HG02938 (cell line): ENCODE results near the gene USP15.

Experiments used
- ATAC-seq: cut with Tn5 transposase; IDR thresholded peaks from one replicate; pipeline ENCODE4 v1.9.1; 2021; ENCODE audit warnings: mild to moderate bottlenecking, moderate library complexity; ENCODE audit not compliant: unreplicated experiment

USP15 gene

DNA sequence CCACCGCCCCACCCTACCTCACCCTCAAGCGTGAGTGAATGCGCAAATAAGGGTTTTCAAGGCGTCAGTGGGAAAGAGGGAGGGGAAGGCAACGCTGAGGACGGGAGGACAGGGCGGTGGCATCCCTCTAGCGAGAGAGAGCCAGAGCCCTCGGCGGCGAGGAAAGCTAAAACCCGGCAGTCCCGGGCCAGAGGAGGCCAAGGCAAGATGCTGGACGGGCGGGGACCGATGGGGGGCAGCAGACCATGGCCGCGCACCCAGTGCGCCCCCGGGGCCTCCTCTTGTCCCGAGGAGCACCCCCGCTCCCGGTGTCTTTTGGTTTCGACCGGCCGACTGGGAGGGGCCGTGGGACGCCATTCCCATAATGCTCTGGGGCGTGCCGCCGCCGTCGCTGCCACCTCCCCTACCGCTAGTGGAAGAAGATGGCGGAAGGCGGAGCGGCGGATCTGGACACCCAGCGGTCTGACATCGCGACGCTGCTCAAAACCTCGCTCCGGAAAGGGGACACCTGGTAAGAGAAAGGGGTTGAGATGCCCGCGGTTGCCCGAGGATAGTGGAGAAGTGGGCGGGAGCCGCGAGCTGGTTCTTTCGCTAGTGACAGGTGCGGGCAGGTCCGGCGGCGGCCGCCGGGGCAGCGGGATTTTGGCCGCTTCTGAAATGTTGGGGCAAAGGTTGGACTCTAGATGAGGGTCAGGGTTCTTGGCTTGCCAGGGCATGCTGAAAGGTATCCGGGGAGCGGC is at the start of gene USP15:
USP15 (plus strand) TSS at position 412 of the 740 bp plus-strand sequence; CDS start at position 423, 11 bp downstream.
- peak; percentile 71 for ATAC-seq

DNA sequence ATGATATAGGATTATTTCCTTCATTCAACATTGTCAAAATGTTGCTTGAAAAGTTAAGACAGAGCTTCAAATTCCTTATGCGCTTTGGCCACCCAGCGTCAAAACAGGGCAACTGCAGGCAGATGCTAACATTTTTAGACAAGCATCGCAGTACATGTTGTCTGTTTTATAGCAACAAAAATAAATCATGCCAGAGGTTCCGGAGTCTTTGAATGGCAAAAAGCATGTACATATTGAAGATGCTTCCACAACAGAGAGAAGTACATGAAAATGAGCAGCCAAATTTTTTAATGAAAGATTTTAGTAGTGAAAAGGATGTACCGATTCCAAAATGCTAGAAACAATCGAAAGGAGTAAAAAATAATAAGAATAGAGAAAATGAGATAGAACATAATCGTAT is 49.8 kb upstream of the USP15 start:
- peak; percentile 85 for ATAC-seq

DNA sequence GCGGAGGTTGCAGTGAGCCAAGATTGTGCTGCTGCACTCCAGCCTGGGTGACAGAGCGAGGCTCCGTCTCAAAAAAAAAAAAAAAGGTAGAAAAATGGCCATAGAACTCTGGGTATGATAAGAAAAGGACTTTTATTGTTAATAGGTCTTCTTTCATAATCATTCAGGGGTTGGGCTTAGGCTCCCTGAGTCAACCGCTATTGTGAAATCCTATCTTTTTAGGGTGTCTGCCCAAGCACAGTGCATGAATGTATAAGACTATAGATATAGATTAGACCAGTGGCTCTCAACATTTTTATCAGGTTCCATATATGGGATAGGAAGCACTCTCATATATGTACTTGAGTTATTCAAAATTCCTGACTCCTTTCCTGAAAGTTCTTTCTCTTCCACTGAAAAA is 48.7 kb upstream of the USP15 start:
- ATAC-seq, result no peak

DNA sequence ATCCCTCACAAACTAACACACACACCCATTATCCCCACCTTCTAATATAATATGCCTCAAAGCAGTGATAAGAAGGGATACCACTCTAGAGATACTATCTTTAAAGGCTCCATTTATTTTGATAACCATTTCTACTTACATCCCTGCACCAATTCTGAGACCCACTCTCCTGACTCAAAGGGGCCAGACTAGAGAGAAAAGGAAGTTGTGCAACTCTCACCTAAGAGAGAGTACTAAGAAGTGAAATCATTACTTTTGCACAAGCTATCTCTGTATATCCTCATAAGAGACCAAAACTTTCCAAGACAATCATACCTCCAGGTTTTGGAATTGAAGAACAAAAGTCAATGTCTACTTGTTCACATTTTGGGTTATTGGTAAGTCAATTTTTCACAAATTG is 45.4 kb upstream of the USP15 start:
- no peak for ATAC-seq

DNA sequence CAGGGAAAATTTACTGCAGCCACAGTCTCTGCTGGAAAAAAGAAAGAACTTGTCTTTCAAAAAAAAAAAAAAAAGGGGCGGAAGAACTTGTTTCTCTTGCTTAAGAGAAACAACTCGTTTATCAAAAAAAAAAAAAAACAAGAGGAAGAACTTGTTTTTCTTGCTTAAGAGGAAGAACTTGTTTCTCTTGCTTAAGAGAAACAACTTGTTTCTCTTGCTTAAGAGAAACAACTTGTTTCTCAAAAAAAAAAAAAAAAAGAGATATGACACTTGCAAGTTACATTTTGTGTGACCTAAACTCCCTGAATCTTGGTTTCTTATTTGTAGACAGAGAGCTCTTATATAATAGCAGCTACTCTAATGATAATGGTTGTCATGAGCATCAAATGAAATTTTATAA is 44.7 kb upstream of the USP15 start:
- ATAC-seq, result no peak

DNA sequence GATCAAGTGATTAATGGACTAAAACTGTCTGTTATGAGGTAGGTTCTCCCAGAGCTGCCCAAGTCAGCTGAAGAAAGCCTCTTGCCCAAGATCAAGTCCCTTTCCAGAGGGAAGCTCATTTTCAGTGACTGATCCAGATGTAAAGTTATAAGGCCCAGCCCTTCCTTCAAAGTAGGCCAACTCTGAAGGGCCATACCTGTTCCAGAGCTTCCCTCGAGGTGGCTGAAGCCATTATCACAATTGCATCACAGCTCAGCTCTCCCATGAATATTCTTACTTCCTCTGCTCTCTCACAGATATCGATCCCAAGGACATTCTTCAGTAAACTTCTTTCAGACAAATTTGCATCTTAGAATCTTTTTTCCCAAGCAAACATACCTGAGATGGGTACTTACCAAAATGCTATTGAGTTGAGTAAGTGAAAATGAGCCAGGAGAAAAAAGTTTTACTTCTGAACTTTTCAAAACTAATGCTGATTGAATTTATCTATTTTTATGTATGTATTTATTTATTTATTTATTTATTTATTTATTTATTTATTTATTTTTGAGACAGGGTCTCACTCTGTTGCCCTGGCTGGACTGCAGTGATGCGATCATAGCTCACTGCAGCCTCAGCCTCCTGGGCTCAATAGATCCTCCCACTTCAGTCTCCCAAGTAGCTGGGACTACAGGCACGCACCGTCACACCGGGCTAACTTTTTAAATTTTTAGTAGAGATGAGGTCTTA is 42.6 kb upstream of the USP15 start:
- ATAC-seq, result no peak

DNA sequence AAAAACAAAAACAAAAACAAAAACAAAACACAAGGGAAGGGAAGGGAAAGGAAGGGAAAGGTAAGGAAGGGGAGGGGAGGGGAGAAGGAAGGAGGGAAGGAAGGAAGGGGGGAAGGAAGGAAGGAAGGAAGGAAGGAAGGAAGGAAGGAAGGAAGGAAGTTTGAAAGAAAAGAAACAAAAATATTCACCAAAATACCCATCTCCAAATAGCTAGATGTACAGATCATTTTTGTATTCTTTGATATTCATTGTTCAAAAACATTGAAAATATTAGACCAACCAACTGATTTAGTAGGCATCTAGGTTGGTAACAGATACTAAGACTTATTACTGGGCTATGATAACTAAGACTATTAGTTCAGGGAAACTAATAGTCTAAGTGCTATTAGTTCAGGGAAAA is 39.1 kb upstream of the USP15 start:
- ATAC-seq, result no peak

DNA sequence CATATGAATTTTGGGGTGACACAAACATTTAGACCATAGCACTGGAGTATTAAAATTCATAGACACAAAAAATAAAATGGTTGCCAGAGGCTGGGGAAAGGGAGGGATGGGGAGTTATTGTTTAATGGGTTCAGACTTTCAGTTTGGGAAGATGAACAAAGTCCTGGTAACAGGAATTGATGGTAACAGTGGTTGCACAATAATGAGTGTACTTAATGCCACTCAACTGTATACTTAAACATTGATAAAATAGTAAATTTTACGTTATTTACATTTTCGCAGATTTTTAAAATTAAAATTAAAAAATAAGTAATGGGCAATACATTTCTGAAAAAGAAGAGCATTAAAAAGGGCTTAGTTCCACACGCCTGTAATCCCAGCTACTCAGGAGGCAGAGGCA is 35.6 kb upstream of the USP15 start:
- no peak for ATAC-seq

DNA sequence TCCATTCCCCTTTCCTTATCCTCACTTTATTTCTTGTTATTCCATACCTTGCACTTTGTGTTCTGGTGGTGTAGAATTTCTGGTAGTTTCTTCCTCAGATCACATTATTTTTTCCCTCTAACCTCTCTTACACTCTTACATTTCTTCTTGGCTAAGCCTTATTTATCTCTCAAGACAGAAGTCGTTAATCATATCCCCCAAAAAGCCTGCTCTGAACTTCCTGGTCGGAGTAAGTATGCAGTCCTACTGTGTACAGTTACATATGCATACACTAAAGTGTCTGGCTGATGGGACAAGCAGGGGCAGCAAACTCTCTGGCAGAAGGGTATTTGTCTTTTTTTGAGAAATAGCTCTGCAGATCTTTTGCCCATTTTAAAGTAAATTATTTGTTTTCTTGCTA is 33.1 kb upstream of the USP15 start:
- ATAC-seq, result no peak

DNA sequence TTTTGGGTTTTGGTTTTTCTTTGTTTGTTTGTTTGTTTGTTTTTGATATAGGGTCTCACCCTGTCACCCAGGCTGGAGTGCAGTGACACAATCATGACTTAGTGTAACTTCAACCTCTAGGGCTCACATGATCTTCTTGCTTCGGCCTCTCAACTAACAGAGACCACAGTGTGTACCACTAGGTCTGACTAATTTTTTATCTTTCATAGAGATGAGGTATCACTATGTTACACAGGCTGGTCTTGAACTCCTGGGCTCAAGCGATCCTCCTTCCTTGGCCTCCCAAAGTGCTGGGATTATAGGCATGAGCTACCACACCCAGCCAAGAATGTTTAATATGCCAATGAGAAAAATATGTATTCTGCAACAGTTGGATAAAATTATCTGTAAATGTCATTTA is 29.6 kb upstream of the USP15 start:
- ATAC-seq, result no peak

DNA sequence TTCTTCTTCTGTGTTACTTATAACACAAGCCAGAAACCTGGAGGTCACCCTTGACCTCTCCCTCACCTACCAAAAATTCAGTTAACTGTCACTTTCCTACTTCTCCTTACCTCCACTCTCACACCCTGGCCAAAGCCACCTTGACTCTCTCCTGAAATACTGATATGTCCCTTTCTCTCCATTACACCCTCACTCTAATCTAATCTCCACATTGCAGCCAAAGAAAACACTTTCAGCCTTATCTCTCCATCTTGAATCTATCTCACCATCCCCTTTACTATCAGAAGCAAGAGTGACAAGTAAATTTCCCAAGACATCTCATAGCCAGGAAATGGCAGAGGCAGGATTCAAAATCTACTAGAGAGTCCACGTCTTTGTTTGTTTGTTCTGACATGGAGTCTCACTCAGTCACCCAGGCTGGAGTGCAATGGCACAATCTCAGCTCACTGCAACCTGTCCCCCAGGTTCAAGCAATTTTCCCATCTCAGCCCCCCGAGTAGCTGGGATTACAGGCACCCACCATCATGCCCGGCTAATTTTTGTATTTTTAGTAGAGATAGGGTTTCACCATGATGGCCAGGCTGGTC is 28.0 kb upstream of the USP15 start:
- no peak for ATAC-seq

DNA sequence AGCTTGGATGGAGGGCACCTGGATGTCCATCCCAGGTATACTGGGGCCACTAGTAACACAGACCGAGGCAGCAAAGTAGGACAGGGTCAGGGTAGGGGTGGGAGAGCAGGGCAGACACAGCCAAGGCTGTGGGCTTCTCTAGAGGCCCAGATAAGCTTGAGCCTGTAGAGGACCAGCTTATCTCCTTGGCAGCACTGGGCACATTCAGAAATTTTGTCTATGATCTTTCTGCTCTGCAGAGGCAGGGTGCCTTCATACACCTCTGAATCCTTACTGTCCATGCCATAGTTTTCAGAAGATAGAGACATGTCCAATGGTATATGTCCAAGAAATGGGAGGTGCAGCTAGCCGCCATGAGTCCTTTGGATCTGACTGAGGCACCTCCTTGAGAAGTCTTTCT is 26.4 kb upstream of the USP15 start:
- ATAC-seq, result no peak

DNA sequence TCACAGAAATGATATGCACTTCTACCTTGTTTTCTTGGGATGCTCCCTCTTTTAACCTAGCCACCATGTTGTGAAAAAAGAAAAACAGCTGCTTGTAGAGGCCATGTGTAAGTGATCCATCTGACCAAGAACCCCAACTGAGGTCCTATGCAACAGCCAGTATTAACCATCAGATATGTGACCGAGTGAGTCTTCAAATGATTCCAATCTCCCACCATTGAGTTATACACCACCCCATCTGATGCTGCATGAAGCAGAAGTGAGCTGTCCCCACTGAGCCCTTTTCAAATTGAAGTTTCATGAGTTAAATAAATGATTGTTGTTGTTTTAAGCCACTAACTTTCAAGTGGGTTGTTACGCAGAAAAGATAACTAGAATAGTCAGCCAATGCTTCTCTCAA is 20.6 kb upstream of the USP15 start:
- no peak for ATAC-seq

DNA sequence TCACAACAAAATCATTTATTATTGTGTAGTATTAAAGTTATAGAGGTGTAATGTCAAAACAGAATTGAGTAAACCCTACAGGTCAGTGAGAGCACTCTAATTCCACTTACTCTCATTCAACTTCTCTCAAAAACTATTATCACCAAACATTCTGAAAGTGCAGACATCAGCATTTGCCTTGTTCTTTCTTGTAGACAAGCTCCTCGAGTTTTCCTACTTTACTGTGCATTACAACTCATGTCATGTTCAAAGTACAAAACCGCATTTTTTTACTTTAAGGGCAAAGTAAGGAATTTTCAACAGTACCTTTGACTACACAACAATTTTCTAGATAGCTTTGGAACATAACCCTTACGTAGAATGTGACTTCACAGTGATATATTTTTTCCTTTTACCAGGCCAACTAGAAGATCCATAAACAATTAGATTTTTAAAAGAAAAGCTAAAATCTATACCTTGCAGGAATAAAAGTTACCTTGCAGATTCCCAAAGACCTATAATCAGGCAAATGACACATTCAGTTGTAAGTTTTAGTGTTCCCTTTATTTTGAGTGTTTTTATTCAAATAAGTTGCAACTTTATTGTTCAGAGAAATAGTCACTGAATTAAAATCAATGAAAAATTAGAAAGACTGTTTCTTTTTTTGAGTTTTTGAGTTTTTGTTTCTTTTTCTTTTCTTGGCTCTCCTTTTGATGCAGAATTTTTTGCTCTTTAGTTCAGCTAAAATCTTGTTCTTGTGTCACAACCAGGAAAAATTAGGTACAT is 12.7 kb upstream of the USP15 start:
- ATAC-seq, result no peak

DNA sequence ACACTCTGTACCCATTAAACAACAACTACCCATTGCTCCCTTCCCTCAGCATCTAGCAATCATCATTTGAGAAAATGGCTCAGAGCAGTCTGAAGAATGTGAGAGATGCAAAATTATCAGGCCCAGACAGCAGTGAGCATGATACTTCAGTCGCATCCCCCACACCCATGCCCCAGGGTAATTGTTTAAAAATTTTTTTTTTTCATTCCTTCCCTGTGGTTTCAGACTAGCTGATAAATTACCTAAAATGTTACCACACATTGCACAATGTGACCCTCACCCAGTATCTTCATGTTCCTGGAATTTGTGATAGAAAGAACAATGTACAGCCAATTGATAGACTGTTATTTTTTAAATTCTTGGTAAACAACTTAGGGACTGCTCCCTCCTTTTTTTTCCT is 11.3 kb upstream of the USP15 start:
- ATAC-seq, result no peak

DNA sequence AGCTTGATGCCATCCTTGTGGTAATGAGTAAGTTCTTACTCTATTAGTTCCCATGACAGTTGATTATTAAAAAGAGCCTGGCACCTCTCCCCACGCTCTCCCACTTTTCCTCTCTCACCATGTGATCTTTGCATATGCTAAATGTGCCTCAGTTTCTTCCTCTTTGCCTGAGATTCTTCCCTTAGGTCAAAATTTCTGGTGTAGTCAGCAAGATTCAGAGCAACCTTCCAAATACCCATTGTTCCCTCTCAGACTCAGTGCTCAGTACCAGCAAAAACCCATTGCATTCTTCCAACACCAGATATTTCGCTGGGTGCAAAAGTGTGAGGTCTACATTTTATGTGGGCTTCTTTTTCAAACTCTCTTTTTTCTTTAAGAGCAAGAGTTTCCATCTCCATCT is 10.8 kb upstream of the USP15 start:
- no peak for ATAC-seq

DNA sequence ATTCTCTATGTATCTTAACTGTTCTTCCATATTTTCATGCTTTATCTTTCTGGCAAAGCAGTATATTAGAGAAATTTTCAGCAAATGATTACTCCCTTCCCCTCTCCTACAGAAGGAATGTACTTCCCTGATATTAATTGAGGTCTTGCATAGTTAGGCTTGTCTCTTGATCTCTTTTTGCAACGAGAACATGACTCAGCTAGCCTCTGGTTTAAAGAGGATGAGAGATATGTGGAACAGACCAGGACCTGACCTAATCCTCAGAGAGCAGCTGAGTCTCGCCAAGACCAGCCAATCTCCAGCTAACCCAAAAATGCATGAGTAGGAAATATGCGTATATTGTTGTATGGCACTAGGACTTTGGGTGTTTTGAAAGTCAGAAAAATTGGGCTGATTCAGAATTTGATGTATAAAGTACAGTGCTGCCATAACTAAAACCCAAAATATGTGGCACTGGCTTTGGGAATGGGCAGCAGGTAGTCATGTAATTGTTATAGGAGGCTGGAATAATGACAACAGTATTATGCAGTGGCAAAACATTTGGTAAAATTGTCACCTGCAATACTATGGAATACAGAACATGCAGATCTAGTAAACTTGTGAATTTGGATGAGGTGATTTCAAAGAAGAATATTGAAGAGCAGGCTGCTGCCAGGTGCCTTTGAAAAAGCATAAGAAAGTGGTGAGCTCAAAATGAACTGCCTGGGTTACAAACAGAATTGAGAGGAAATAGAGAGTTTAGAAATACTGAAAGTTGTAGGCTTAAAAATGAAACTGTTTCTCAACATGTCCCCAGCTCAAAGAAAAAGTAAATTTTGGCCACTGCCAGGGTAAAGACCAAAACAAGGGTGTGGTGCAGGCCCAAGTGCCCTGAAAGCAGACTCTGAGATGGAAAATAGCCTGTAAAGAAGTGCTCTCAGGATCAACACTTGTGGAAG is 9.3 kb upstream of the USP15 start:
- ATAC-seq, result peak; percentile 94

DNA sequence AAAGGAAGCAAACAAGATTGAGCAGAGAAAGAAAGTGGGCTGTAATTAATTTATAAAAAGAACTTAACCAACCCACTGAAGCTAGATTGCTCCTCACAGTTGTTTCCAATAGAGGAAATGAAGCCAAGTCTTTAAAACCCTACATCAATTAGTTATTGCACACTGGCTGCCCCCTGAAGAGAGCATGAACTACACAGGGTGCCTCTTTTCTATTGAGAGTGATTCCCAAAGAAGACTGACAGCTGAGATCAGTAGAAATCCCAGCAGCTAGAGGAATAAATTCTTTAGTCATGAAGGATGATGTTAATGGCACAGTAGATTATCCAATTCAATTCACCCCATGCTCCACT is 8.6 kb upstream of the USP15 start:
- ATAC-seq, result peak; percentile 33

DNA sequence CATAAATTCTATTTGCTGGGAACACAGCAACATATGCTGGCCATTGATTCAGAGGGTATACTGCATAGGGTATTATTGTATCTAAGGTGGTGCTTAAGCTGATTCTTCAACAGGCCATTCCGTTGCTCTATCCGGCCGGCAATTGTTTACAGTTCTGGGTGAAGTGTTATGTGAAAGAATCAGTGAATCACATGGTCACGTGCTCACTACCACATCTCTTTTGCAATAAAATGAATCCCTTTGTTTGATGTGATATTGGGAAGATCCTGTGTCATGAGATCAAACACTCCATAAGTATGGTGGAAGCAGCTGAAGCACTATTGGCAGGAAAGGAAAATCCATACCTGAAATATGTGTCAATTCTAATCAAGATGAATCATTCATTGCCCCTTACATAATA is 7.6 kb upstream of the USP15 start:
- no peak for ATAC-seq

DNA sequence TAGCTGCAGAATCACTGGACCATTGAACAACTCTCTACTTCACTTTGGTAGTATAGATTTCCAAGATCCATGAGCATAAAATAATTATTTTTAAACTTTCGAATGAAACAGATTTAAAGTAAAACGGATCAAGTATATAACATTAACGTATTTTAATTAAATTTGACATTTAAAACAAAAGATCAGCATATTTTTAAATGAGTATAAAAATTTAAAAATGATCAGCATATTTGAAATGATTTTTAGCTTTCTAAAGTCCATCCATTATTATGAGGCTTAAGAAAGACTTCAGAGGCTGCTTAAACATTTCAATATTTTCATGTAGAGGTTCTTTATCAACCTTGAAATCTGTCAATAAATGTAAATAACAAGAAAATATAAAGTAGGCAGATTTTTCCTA is 5.2 kb upstream of the USP15 start:
- ATAC-seq, result no peak
